GM10847 (cell line): ENCODE measurements around the gene INSYN2A.

Experiments used
- POLR2A ChIP-seq: IDR thresholded peaks from 2 replicates; pipeline ENCODE4 v1.6.1; 2011; ENCODE audit not compliant: insufficient read length; ENCODE audit errors: extremely low read depth

Gene INSYN2A

DNA sequence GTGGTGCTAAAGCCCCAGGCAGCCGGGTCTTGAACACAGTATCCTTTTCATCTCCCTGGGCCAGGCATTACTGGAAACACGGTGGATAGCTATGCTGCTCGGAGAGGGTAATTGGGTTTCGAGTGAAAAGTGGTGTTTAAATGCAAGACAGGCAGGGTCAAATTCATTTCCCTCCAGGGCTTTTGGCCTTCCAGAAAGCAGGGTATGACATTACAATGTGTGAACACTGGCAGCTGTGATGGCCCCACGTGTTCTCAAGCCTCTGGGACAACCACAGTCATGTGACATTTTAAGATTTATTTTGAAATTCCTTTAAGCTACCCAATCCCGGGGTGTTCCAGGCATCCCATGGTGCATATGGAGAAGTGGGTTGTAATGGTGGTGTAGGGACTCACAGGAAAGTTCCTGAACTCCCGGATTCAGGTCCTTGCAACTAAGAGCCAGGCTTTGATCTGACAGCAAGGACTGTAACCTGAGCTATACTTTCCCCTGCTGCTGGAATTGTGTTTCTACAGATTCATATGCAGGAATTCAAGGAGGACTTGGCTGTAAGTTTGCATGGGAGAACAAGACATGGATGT, 46.8 kb downstream of the INSYN2A start:
- no peak for TF ChIP-seq POLR2A

- no peak for TF ChIP-seq POLR2A
These were observed 47.5 kb downstream of the INSYN2A start for GRCh38 chr10:127148933-127149220.

DNA sequence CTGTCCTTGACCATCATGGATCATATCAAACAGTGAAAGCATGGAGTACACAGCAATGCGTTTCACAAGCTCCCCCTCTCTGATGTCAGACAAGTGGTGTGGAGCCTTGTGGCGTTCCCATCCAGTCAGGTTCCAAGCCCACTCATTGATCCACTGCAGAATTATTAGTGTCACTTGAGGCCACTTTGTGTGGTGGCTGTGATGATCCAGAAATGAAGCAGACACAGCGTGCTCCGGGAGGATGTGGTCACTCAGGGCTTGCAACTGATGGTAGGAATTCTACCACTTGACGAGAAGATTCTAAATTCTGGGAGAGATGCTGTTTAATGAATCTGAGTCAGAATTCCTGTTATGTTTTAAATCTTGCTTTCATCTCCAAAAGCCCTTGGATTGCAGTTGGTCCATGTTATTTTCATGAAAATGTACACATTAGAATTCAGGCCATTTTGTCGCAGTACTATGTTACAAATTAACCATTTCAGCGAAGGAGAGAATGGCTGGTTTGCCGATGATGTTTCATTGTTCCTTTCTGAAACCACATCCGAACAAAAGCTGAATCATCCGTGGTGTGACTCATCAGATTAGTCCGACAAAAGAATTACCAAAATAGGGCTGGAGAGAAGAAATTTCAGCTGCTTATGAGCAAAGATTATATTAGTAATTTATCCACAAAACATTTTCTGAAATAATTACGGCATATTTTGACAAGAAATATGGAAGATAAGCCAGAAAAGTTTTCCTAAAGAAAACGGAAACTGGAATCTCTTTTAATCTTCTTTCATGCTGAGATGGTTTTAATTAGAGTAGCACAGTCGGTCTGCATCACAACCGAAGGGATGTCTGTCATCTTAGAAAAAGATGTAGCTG, 48.1 kb downstream of the INSYN2A start:
- TF ChIP-seq POLR2A: no peak

DNA sequence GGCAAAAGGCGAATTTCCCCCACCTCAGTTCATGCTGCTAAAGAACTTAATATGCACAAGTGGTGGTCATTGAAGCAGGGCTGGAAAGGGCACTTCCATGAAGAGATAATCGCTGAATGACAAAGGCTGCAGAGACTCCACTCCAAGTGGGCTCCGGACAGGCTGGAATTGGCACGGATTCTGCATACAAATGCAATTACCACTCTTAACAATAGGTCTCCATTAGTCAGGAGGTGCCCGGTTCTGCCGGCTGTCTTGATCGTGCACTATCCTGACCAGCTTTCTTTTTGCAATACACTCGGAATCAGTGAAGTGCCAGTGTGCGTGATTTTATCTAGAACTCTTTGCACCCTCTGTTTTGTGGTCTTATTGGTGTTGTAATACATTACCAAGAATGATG, 49.7 kb downstream of the INSYN2A start:
- TF ChIP-seq POLR2A: no peak
